ENCODE measurements around the gene EDEM2.
A peak's percentile ranks its signal among the peaks of the same experiment; 100 is the strongest.

DNA sequence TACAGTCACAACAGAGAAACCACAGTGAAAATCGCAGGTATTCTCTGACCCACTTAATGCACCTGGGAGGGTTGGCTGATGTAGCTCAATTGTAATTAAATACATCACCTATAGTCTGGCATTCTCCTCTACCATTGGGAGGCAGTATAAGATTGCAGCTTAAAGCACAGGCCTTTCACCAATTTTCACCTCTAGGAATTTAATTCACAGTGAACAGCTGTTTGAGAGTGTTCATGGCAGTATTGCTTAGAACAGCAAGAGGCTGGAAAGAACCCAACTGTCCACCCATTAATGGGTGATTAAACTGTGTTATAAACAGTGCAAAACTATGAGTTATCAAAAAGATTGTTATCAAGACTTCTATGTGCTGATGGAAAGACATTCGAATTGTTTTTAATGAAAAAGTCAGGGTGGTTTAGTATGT lies 2.0 kb downstream of the EDEM2 start:
- peak; percentile 86 for TF ChIP-seq CTCF (IDR thresholded peaks at IDR 0.05; ENCODE audit: poor library complexity, severe bottlenecking)
- no peak for TF ChIP-seq EZH2 (IDR thresholded peaks at IDR 0.05; ENCODE audit: borderline replicate concordance, insufficient read depth, low read length, poor library complexity, severe bottlenecking)
- TF ChIP-seq EP300 (conservative IDR thresholded peaks at IDR 0.05; ENCODE audit: poor library complexity, severe bottlenecking), result no peak
- no peak for TF ChIP-seq TAF1 (IDR thresholded peaks at IDR 0.05; ENCODE audit: low read depth)
- peak; percentile 86 for TF ChIP-seq RAD21 (conservative IDR thresholded peaks at IDR 0.05)
- no peak for TF ChIP-seq POLR2AphosphoS5 (IDR thresholded peaks at IDR 0.05)
- TF ChIP-seq, protein P1, sequence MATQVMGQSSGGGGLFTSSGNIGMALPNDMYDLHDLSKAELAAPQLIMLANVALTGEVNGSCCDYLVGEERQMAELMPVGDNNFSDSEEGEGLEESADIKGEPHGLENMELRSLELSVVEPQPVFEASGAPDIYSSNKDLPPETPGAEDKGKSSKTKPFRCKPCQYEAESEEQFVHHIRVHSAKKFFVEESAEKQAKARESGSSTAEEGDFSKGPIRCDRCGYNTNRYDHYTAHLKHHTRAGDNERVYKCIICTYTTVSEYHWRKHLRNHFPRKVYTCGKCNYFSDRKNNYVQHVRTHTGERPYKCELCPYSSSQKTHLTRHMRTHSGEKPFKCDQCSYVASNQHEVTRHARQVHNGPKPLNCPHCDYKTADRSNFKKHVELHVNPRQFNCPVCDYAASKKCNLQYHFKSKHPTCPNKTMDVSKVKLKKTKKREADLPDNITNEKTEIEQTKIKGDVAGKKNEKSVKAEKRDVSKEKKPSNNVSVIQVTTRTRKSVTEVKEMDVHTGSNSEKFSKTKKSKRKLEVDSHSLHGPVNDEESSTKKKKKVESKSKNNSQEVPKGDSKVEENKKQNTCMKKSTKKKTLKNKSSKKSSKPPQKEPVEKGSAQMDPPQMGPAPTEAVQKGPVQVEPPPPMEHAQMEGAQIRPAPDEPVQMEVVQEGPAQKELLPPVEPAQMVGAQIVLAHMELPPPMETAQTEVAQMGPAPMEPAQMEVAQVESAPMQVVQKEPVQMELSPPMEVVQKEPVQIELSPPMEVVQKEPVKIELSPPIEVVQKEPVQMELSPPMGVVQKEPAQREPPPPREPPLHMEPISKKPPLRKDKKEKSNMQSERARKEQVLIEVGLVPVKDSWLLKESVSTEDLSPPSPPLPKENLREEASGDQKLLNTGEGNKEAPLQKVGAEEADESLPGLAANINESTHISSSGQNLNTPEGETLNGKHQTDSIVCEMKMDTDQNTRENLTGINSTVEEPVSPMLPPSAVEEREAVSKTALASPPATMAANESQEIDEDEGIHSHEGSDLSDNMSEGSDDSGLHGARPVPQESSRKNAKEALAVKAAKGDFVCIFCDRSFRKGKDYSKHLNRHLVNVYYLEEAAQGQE (IDR thresholded peaks at IDR 0.05; ENCODE audit: borderline replicate concordance), result no peak
- peak; percentile 81 for TF ChIP-seq SMC3 (conservative IDR thresholded peaks at IDR 0.05; ENCODE audit: poor library complexity)

Measured in neural cell (in vitro differentiated cells).